Measurements from ENCODE around the gene IFFO2.

DNA sequence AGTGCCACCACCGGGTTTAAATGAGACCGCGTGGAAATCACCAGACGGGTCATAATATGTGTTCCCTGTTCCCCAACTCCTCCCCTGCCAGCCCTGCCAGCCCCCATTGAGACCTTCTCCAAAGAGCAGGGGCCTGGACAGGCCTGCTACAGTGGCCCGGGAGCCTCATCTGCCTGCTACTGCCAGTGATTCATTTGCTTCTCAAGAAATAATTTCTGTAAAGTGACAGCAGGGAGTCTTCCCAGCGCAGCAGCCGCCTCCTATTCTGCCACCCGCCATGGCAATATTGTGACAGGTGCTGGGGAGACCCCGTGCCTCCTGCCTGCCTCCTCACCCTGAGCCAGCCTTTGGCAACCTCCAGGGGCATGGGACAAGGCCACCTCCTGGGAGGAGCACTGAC lies 8.9 kb downstream of the IFFO2 start:
- TF ChIP-seq ZNF274 (IDR thresholded peaks at IDR 0.05; ENCODE audit: borderline replicate concordance, extremely low read depth, low read length) (no peak), GTF2F1 (IDR thresholded peaks at IDR 0.05; ENCODE audit: borderline replicate concordance, low read depth, low read length) (no peak), CTCF (IDR thresholded peaks at IDR 0.05; ENCODE audit: control extremely low read depth in 1 of 3, insufficient read depth in 1 of 3, low read depth in 1 of 3, low read length in 3 of 3) (no peak), POLR2A (IDR thresholded peaks at IDR 0.05; ENCODE audit: control extremely low read depth in 1 of 2, low read depth in 2 of 2, low read length in 2 of 2) (no peak), EP300 (IDR thresholded peaks at IDR 0.05; ENCODE audit: borderline replicate concordance in 1 of 2, low read depth in 2 of 2, low read length in 2 of 2) (no peak), SIX5 (IDR thresholded peaks at IDR 0.05; ENCODE audit: low read depth, low read length) (no peak), YY1 (IDR thresholded peaks at IDR 0.05; ENCODE audit: low read depth, low read length) (no peak), CBX5 (IDR thresholded peaks at IDR 0.05; ENCODE audit: low read depth, low read length) (no peak)
- TF ChIP-seq, protein P1, sequence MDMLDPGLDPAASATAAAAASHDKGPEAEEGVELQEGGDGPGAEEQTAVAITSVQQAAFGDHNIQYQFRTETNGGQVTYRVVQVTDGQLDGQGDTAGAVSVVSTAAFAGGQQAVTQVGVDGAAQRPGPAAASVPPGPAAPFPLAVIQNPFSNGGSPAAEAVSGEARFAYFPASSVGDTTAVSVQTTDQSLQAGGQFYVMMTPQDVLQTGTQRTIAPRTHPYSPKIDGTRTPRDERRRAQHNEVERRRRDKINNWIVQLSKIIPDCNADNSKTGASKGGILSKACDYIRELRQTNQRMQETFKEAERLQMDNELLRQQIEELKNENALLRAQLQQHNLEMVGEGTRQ (IDR thresholded peaks at IDR 0.05; ENCODE audit: low read length) = no peak
